ENCODE data around the gene PRKCZ.

Gene PRKCZ

GRCh38 chr1:2023187-2023586 is 27.0 kb upstream of the PRKCZ start:
- no CpG with 5 or more reads among the region's 9 CpGs for WGBS (ENCODE audit: extremely low coverage, insufficient coverage, insufficient read length)

DNA sequence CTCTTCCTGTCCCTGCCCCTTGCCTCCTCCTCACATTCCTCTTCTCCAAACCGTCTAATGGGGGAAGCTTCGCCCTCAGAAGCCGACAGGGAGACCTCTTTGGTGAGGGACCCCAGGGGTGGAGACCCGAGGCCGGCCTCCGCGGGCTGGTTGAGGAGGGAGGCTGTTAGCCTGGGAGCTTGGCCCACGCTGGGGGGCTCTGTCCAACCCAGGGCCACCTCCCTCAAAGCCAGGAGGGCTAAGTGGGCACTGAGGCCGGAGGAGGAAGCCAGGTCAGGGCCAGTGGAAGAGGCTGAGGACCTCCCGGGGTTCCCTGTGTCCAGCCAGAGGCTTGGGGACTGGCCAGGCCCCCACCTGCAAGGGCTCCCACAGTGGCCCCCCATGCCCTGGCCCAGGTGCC is 25.8 kb upstream of the PRKCZ start:
- no peak overlapping the region for H3K27ac ChIP-seq (ENCODE audit: low read depth, low read length)
- no peak overlapping the region for H2AK5ac ChIP-seq (ENCODE audit: low read length)
- H3K27me3 ChIP-seq (ENCODE audit: insufficient read depth, low read length) = peaks cover 15% of the 10 kb centered on the region
- no peaks in the 10 kb centered on the region for H3K79me2 ChIP-seq (ENCODE audit: control insufficient read depth, insufficient read depth, low read length, poor library complexity)
- no peak overlapping the region for H2AFZ ChIP-seq (ENCODE audit: insufficient read depth, low read length, poor library complexity)
- H2BK12ac ChIP-seq (ENCODE audit: low read length) = no peak overlapping the region
- no peak overlapping the region for H3K23ac ChIP-seq (ENCODE audit: low read length)
- no peaks in the 10 kb centered on the region for H3K36me3 ChIP-seq (ENCODE audit: control insufficient read depth in 1 of 2, insufficient read depth in 2 of 2, low read length in 2 of 2)
- DNase-seq = no peak
- H2BK5ac ChIP-seq (ENCODE audit: low read depth, low read length, poor library complexity) = no peak overlapping the region
- no peak overlapping the region for H4K91ac ChIP-seq (ENCODE audit: low read depth, low read length)
- H3K4me2 ChIP-seq (ENCODE audit: low read length) = no peak overlapping the region
- no peak overlapping the region for H2BK120ac ChIP-seq (ENCODE audit: insufficient read depth, low read length, poor library complexity)
- H3K4ac ChIP-seq (ENCODE audit: low read depth, low read length) = no peak overlapping the region
- H3K9me3 ChIP-seq (ENCODE audit: insufficient read depth, low read depth, low read length) = peaks cover 1% of the 10 kb centered on the region
- H3K79me1 ChIP-seq (ENCODE audit: low read length) = no peaks in the 10 kb centered on the region
- no peak overlapping the region for H4K12ac ChIP-seq (ENCODE audit: low read depth, low read length)
- no peak overlapping the region for H4K8ac ChIP-seq (ENCODE audit: low read depth, low read length)
- no peak overlapping the region for H3K14ac ChIP-seq (ENCODE audit: low read length)
- no peak overlapping the region for H3K18ac ChIP-seq (ENCODE audit: low read length)
- no CpG with 5 or more reads among the region's 10 CpGs for WGBS (ENCODE audit: extremely low coverage, insufficient coverage, insufficient read length)
- H3K9ac ChIP-seq (ENCODE audit: low read length) = no peak overlapping the region
- H3K4me3 ChIP-seq (ENCODE audit: low read depth, low read length) = no peak overlapping the region
- no peaks in the 10 kb centered on the region for H3K4me1 ChIP-seq (ENCODE audit: control insufficient read depth in 1 of 2, insufficient read depth in 2 of 2, low read length in 2 of 2)

More at GRCh38 chr1:2023187-2023586, 27.0 kb upstream of the PRKCZ start:
- H3K9ac ChIP-seq (ENCODE audit: low read length) = no peak overlapping the region
- H3K23ac ChIP-seq (ENCODE audit: low read length) = no peak overlapping the region
- H2AK5ac ChIP-seq (ENCODE audit: low read length) = no peak overlapping the region
- H3K14ac ChIP-seq (ENCODE audit: low read length) = no peak overlapping the region
- H3K4ac ChIP-seq (ENCODE audit: low read depth, low read length) = no peak overlapping the region
- no peak overlapping the region for H4K91ac ChIP-seq (ENCODE audit: low read depth, low read length)
- H3K36me3 ChIP-seq (ENCODE audit: control insufficient read depth in 1 of 2, insufficient read depth in 2 of 2, low read length in 2 of 2) = no peaks in the 10 kb centered on the region
- peaks cover 25% of the 10 kb centered on the region for H3K27me3 ChIP-seq (ENCODE audit: insufficient read depth, low read length)
- H2BK12ac ChIP-seq (ENCODE audit: low read length) = no peak overlapping the region
- no peak overlapping the region for H3K18ac ChIP-seq (ENCODE audit: low read length)
- H3K79me1 ChIP-seq (ENCODE audit: low read length) = no peaks in the 10 kb centered on the region
- no peak for DNase-seq
- H3K4me1 ChIP-seq (ENCODE audit: control insufficient read depth in 1 of 2, insufficient read depth in 2 of 2, low read length in 2 of 2) = no peaks in the 10 kb centered on the region
- no peak overlapping the region for H2BK120ac ChIP-seq (ENCODE audit: insufficient read depth, low read length, poor library complexity)
- no peak overlapping the region for H4K12ac ChIP-seq (ENCODE audit: low read depth, low read length)
- no peak overlapping the region for H3K27ac ChIP-seq (ENCODE audit: low read depth, low read length)
- H2BK5ac ChIP-seq (ENCODE audit: low read depth, low read length, poor library complexity) = no peak overlapping the region
- no peak overlapping the region for H4K8ac ChIP-seq (ENCODE audit: low read depth, low read length)
- no peak overlapping the region for H2AFZ ChIP-seq (ENCODE audit: insufficient read depth, low read length, poor library complexity)
- no peak overlapping the region for H3K4me3 ChIP-seq (ENCODE audit: low read depth, low read length)
- H3K9me3 ChIP-seq (ENCODE audit: insufficient read depth, low read depth, low read length) = peaks cover 1% of the 10 kb centered on the region
- no peak overlapping the region for H3K4me2 ChIP-seq (ENCODE audit: low read length)
- no peaks in the 10 kb centered on the region for H3K79me2 ChIP-seq (ENCODE audit: control insufficient read depth, insufficient read depth, low read length, poor library complexity)

GRCh38 chr1:2024887-2025286 is 25.3 kb upstream of the PRKCZ start:
- WGBS (ENCODE audit: extremely low coverage, insufficient coverage, insufficient read length) = no CpG with 5 or more reads among the region's 18 CpGs
- no peaks in the 10 kb centered on the region for H3K4me1 ChIP-seq (ENCODE audit: control insufficient read depth in 1 of 2, insufficient read depth in 2 of 2, low read length in 2 of 2)
- H3K23ac ChIP-seq (ENCODE audit: low read length) = no peak overlapping the region
- no peak overlapping the region for H2AK5ac ChIP-seq (ENCODE audit: low read length)
- H2BK5ac ChIP-seq (ENCODE audit: low read depth, low read length, poor library complexity) = no peak overlapping the region
- H3K9ac ChIP-seq (ENCODE audit: low read length) = no peak overlapping the region
- H3K14ac ChIP-seq (ENCODE audit: low read length) = no peak overlapping the region
- no peaks in the 10 kb centered on the region for H3K79me2 ChIP-seq (ENCODE audit: control insufficient read depth, insufficient read depth, low read length, poor library complexity)
- no peak overlapping the region for H2BK120ac ChIP-seq (ENCODE audit: insufficient read depth, low read length, poor library complexity)
- no peak overlapping the region for H3K27ac ChIP-seq (ENCODE audit: low read depth, low read length)
- H3K4ac ChIP-seq (ENCODE audit: low read depth, low read length) = no peak overlapping the region
- no peaks in the 10 kb centered on the region for H3K36me3 ChIP-seq (ENCODE audit: control insufficient read depth in 1 of 2, insufficient read depth in 2 of 2, low read length in 2 of 2)
- H4K12ac ChIP-seq (ENCODE audit: low read depth, low read length) = no peak overlapping the region
- no peak overlapping the region for H2AFZ ChIP-seq (ENCODE audit: insufficient read depth, low read length, poor library complexity)
- no peak overlapping the region for H4K8ac ChIP-seq (ENCODE audit: low read depth, low read length)
- H4K91ac ChIP-seq (ENCODE audit: low read depth, low read length) = no peak overlapping the region
- H3K18ac ChIP-seq (ENCODE audit: low read length) = no peak overlapping the region
- DNase-seq = no peak
- H3K27me3 ChIP-seq (ENCODE audit: insufficient read depth, low read length) = peaks cover 10% of the 10 kb centered on the region
- H3K4me3 ChIP-seq (ENCODE audit: low read depth, low read length) = no peak overlapping the region
- H3K79me1 ChIP-seq (ENCODE audit: low read length) = no peaks in the 10 kb centered on the region
- peaks cover 1% of the 10 kb centered on the region for H3K9me3 ChIP-seq (ENCODE audit: insufficient read depth, low read depth, low read length)
- no peak overlapping the region for H2BK12ac ChIP-seq (ENCODE audit: low read length)
- H3K4me2 ChIP-seq (ENCODE audit: low read length) = no peak overlapping the region

DNA sequence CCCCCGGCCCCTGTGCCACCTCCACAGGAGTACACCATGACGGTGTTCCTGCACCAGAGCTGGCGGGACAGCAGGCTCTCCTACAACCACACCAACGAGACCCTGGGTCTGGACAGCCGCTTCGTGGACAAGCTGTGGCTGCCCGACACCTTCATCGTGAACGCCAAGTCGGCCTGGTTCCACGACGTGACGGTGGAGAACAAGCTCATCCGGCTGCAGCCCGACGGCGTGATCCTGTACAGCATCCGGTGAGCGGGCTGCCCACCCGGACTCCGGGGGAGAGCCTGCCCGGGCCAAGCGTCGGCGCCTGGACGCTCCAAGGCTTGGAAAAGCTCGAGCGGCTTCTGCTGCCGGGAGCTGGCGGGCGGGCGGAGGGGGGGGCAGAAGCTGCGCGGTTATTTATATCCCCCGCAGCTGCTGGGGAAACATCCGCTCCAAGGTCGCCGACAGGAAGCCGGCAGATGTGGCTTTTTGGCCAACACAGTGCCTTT is 24.7 kb upstream of the PRKCZ start:
- Histone ChIP-seq H3K36me3 (ENCODE audit: control insufficient read depth in 1 of 2, insufficient read depth in 2 of 2, low read length in 2 of 2) (no peaks in the 10 kb centered on the region), H3K4me3 (ENCODE audit: low read depth, low read length) (no peak overlapping the region), H3K79me1 (ENCODE audit: low read length) (no peaks in the 10 kb centered on the region), H2AFZ (ENCODE audit: insufficient read depth, low read length, poor library complexity) (no peak overlapping the region), H3K4me2 (ENCODE audit: low read length) (no peak overlapping the region), H3K4ac (ENCODE audit: low read depth, low read length) (no peak overlapping the region), H3K18ac (ENCODE audit: low read length) (no peak overlapping the region), H4K91ac (ENCODE audit: low read depth, low read length) (no peak overlapping the region), H3K27ac (ENCODE audit: low read depth, low read length) (no peak overlapping the region), H2BK12ac (ENCODE audit: low read length) (no peak overlapping the region), H3K79me2 (ENCODE audit: control insufficient read depth, insufficient read depth, low read length, poor library complexity) (no peaks in the 10 kb centered on the region), H2BK120ac (ENCODE audit: insufficient read depth, low read length, poor library complexity) (no peak overlapping the region), H4K8ac (ENCODE audit: low read depth, low read length) (no peak overlapping the region), H3K4me1 (ENCODE audit: control insufficient read depth in 1 of 2, insufficient read depth in 2 of 2, low read length in 2 of 2) (no peaks in the 10 kb centered on the region), H3K27me3 (ENCODE audit: insufficient read depth, low read length) (peaks cover 4% of the 10 kb centered on the region), H2AK5ac (ENCODE audit: low read length) (no peak overlapping the region), H2BK5ac (ENCODE audit: low read depth, low read length, poor library complexity) (no peak overlapping the region), H3K9ac (ENCODE audit: low read length) (no peak overlapping the region), H3K23ac (ENCODE audit: low read length) (no peak overlapping the region), H3K9me3 (ENCODE audit: insufficient read depth, low read depth, low read length) (peaks cover 1% of the 10 kb centered on the region), H3K14ac (ENCODE audit: low read length) (no peak overlapping the region), H4K12ac (ENCODE audit: low read depth, low read length) (no peak overlapping the region)
- WGBS (ENCODE audit: extremely low coverage, insufficient coverage, insufficient read length) = no CpG with 5 or more reads among the region's 39 CpGs
- DNase-seq = no peak
